ENCODE results near the gene BCLAF3.

DNA sequence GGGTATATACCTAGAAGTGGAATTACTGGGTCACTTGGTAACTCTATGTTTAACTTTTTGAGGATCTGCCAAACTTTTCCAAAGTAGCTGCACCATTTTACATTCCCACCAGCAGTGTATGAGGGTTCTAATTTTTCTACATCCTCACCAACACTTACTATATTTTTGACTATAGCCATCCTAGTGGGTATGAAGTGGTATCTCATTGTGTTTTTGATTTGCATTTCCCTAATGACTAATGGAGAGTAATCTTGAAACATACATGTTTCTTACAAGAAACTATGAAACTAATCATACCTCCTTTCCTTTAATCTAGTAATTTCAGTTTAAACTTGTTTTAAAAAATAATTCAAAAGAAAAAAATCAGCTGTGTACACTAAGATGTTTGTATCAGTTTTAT, 17.9 kb downstream of the BCLAF3 start:
- no peak for TF ChIP-seq ZNF274 (IDR thresholded peaks at IDR 0.05; ENCODE audit: low read depth, low read length)
- TF ChIP-seq SIN3A (IDR thresholded peaks at IDR 0.05; ENCODE audit: low read depth) = no peak
- no peak for TF ChIP-seq CTCF (IDR thresholded peaks at IDR 0.05 in 2 of 3, conservative IDR thresholded peaks at IDR 0.05 in 1 of 3; ENCODE audit: borderline replicate concordance in 1 of 3, insufficient read depth in 1 of 3, low read depth in 2 of 3, low read length in 2 of 3)
- TF ChIP-seq POLR2A (IDR thresholded peaks at IDR 0.05; ENCODE audit: borderline replicate concordance, extremely low read depth, insufficient read depth, insufficient read length) = no peak
- TF ChIP-seq, protein P1, sequence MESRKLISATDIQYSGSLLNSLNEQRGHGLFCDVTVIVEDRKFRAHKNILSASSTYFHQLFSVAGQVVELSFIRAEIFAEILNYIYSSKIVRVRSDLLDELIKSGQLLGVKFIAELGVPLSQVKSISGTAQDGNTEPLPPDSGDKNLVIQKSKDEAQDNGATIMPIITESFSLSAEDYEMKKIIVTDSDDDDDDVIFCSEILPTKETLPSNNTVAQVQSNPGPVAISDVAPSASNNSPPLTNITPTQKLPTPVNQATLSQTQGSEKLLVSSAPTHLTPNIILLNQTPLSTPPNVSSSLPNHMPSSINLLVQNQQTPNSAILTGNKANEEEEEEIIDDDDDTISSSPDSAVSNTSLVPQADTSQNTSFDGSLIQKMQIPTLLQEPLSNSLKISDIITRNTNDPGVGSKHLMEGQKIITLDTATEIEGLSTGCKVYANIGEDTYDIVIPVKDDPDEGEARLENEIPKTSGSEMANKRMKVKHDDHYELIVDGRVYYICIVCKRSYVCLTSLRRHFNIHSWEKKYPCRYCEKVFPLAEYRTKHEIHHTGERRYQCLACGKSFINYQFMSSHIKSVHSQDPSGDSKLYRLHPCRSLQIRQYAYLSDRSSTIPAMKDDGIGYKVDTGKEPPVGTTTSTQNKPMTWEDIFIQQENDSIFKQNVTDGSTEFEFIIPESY (IDR thresholded peaks at IDR 0.05; ENCODE audit: extremely low read depth, insufficient replicate concordance, low read length) = no peak
- no peak for TF ChIP-seq ATF3 (IDR thresholded peaks at IDR 0.05)
- no peak for TF ChIP-seq SP1 (IDR thresholded peaks at IDR 0.05; ENCODE audit: low read depth)
- no peak for TF ChIP-seq POLR2AphosphoS5 (IDR thresholded peaks at IDR 0.05; ENCODE audit: low read depth, low read length)
